Measurements from ENCODE around the gene NME4.

NME4 gene

GRCh38 chr16:370443-370842, 26.6 kb upstream of the NME4 start, which contains the start of gene MRPL28:
Gene MRPL28 (minus strand): TSS chr16:370538. CDS start chr16:370218, 320 bp downstream.
- peak within 1 kb of the TSS; percentile 76 to 79 for H3K27ac ChIP-seq
- H3K36me3 ChIP-seq, result peaks cover 25 to 79% (median 59%) of the 10 kb centered on the region in 3 donors
- TF ChIP-seq CTCF (IDR thresholded peaks at IDR 0.05), result no peak
- no peaks in the 10 kb centered on the region for H3K27me3 ChIP-seq
- H3K9me3 ChIP-seq, result no peaks in the 10 kb centered on the region
- DNase-seq, result peak; percentile 95 to 97
- peak within 1 kb of the TSS; percentile 62 to 65 for H3K4me3 ChIP-seq
- peaks cover 6 to 19% (median 16%) of the 10 kb centered on the region in 4 donors for H3K4me1 ChIP-seq
- intact Hi-C loops (cut with DNase I; ENCODE audit: low total_unique reads), result no loop called here

- intact Hi-C loops (cut with DNase I; ENCODE audit: low total_unique reads), result no loop called here
Measured at GRCh38 chr16:370979-371514, 26.0 kb upstream of the NME4 start.

DNA sequence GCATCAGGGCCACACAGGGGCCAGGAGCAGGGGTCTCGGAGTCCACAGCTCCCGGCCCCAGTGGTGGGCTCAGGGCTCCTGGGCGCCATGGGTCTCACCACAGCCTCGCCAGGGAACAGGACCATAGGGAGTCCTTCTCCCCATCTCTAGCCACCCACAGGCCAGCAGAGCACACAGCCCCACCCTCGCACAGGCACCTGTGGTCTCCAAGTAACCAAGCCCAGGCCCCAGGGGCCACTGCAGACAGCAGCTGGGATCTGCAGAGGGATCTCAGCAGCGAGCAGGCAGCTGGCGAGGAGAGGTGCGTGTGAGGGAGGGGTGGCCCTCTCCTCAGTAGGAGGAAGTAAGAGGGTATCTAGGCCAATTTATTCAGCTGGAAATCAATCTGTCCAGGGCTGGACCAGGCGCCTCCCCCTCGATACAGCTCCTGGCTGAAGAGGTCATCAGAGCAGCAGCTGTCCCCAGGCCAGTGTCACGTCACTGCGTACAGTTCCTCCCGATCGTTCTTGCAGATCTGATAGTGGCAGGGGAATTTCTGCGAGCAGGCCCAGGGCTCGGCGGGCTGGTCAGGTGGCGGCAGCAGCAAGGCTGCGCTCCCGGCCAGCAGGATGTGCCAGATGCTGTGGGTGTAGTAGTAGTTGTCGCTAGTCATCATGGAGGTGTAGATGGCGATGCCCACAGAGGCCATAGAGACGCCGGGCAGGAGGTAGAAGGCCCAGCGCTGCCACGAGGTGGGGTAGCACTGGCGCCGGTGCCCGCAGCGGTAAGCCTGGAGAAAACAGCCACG, 25.3 kb upstream of the NME4 start:
- TF ChIP-seq CTCF (IDR thresholded peaks at IDR 0.05), result no peak
- peak in 1 of 2 donors; percentile 68 for DNase-seq
- H3K36me3 ChIP-seq, result peaks cover 31 to 84% (median 66%) of the 10 kb centered on the region in 3 donors

More at GRCh38 chr16:370979-371514, 26.0 kb upstream of the NME4 start:
- H3K4me3 ChIP-seq, result peak overlapping the region; percentile 62 to 65
- H3K9me3 ChIP-seq, result no peaks in the 10 kb centered on the region
- peaks cover 6 to 19% (median 16%) of the 10 kb centered on the region in 4 donors for H3K4me1 ChIP-seq
- peaks cover 28 to 84% (median 63%) of the 10 kb centered on the region in 3 donors for H3K36me3 ChIP-seq
- peak overlapping the region; percentile 76 to 79 for H3K27ac ChIP-seq
- no peak for DNase-seq
- no peak for TF ChIP-seq CTCF (IDR thresholded peaks at IDR 0.05)
- H3K27me3 ChIP-seq, result no peaks in the 10 kb centered on the region

DNA sequence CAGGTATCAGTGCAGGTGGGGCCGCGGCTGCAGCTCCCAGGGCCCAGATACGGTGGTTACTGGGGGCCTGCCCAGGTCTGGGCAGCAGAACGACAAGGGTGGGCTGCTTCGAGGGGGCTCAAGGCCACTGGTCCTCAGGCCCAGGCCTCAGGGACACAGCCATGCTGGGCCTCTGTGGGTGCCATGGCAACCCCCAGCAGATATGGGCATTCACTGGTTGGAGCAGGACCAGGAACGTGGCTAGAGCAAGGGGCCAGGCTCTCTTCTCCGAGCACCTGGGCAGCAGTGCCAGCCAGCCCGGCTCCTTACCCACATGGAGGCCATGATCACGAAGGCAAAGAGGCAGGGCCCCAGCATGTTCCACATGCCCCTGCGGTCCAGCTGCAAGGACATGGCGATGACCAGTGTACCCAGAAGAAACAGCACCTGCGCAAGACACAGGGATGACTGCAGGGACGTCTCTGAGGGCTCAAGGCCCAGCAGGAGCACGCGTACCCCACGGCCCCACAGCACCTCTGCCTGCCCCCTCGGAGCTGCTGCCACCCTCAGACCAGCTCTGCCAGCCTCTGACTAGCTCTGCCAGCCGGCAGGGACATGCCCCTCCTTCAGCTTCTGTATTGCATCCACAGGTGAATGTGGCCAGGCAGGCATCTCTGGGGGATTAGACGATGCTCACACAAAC, 24.6 kb upstream of the NME4 start:
- TF ChIP-seq CTCF (IDR thresholded peaks at IDR 0.05), result no peak
- Histone ChIP-seq H3K4me1 (peaks cover 6 to 19% (median 16%) of the 10 kb centered on the region in 4 donors), H3K27ac (no peak overlapping the region), H3K9me3 (no peaks in the 10 kb centered on the region), H3K27me3 (no peaks in the 10 kb centered on the region), H3K36me3 (peaks cover 30 to 84% (median 66%) of the 10 kb centered on the region in 3 donors), H3K4me3 (no peak overlapping the region)
- DNase-seq, result no peak
- intact Hi-C loops (cut with DNase I; ENCODE audit: low total_unique reads), result no loop called here

More for the DNA sequence above, 25.3 kb upstream of the NME4 start:
- H3K9me3 ChIP-seq, result no peaks in the 10 kb centered on the region
- H3K27ac ChIP-seq, result peak overlapping the region; percentile 76 to 79
- no peaks in the 10 kb centered on the region for H3K27me3 ChIP-seq
- no peak overlapping the region for H3K4me3 ChIP-seq
- intact Hi-C loops (cut with DNase I; ENCODE audit: low total_unique reads), result no loop called here
- peaks cover 6 to 19% (median 16%) of the 10 kb centered on the region in 4 donors for H3K4me1 ChIP-seq

GRCh38 chr16:373020-373598, 23.9 kb upstream of the NME4 start:
- H3K27ac ChIP-seq, result no peak overlapping the region
- intact Hi-C loops (cut with DNase I; ENCODE audit: low total_unique reads), result no loop called here
- no peaks in the 10 kb centered on the region for H3K27me3 ChIP-seq
- no peak overlapping the region for H3K4me3 ChIP-seq
- peaks cover 6 to 19% (median 16%) of the 10 kb centered on the region in 4 donors for H3K4me1 ChIP-seq
- H3K9me3 ChIP-seq, result no peaks in the 10 kb centered on the region
- TF ChIP-seq CTCF (IDR thresholded peaks at IDR 0.05), result no peak
- no peak for DNase-seq
- H3K36me3 ChIP-seq, result peaks cover 24 to 82% (median 61%) of the 10 kb centered on the region in 3 donors

All from tibial artery (tissue), 4 donors.